ENCODE data around the gene C5orf58.

C5orf58 gene

GRCh38 chr5:170285181-170285580 is 52.4 kb downstream of the C5orf58 start:
- DNase-seq, result no peak

GRCh38 chr5:170286386-170286925 is 53.7 kb downstream of the C5orf58 start:
- no peak for DNase-seq

GRCh38 chr5:170287532-170287931 is 54.7 kb downstream of the C5orf58 start:
- no peak for DNase-seq

GRCh38 chr5:170288151-170288550 is 55.4 kb downstream of the C5orf58 start:
- DNase-seq, result no peak

- DNase-seq, result no peak
These were observed 55.8 kb downstream of the C5orf58 start for GRCh38 chr5:170288551-170288950.

DNA sequence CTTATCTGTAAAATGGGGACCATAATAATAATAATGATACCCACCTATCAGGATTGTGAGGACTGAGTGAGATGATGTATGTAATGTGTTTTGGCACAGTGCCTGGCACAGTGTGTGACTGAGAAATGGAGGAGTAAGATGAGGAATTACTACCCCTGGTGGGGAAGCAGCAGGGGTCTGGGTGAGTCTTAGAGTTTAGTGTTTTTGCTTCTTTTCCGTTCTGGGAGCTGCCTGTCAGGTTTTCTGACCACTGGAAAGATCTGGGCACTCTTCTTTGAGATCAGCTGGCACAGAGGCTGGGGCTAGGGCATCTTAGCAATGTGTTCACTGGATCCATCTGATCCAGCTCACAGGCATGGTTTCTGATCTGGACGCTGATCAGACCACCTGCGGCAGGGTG is 56.3 kb downstream of the C5orf58 start:
- DNase-seq, result no peak

DNA sequence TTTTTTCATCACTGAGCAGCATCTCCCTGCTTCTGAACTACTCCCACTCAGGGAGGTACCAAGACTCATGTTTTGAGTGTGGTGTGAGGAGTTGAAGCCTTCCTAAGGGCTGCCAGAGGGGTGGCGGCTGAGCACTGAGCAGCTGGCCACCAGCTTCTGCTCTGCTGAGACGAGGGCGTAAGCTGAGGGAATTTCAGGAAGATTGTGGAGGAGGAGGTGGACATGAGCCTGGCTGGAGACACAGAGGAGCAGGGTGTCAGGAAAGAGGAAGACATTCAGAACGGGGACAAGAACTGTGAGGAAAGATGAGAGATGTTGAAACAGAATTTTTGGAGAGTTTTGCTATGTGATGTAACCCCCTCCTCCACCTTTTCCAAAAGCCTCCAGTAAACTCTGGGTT is 57.0 kb downstream of the C5orf58 start:
- DNase-seq, result no peak

- no peak for DNase-seq
These were observed 57.7 kb downstream of the C5orf58 start for GRCh38 chr5:170290498-170290897.

- no peak for DNase-seq
These were observed 59.7 kb downstream of the C5orf58 start for GRCh38 chr5:170292179-170293104.

GRCh38 chr5:170293273-170293672 is 60.5 kb downstream of the C5orf58 start:
- DNase-seq, result no peak

GRCh38 chr5:170294057-170294456 is 61.3 kb downstream of the C5orf58 start:
- no peak for DNase-seq

GRCh38 chr5:170294556-170294955 is 61.8 kb downstream of the C5orf58 start:
- DNase-seq, result no peak
